Body of pancreas (tissue), 4 donors: ENCODE data around the gene NXPH1.

Experiments used
- POLR2A ChIP-seq, 3 donors: fragments of 450-650 bp; IDR thresholded peaks; one replicate each; pipeline ENCODE4 v1.6.1; 2016; ENCODE audit warnings: antibody characterized with exemption in 3 of 3, mild to moderate bottlenecking in 2 of 3
- TF ChIP-seq, protein P1 (sequence below), 7 experiments: fragments of 450-650 bp in 4 of 7; fragments of 200-600 bp in 3 of 7; sonication (generic) in 3 of 7; IDR thresholded peaks; one replicate each; pipeline ENCODE4 v1.5.1; 2016 to 2019; ENCODE audit warnings: antibody characterized with exemption in 7 of 7

DNA sequence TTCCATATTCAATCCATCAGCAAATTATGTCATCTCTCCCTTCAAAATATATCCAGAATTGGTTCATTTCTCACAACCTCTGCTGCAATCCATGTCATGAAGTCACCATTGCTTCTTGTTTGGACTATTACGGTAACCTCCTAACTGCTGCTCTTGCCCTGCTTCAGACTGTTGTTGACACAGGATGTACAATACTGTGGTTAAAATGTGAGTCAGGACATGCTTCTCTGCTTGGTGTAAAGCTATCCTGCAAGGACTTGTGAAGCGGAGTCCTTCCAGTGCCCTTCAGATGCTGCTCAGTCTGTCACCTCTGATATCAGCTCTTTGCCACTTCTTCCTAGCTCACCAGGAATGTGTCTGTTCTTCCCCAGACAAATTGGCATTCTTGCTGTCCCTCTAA is 10.4 kb upstream of the NXPH1 start:
- no peak for TF ChIP-seq POLR2A (IDR thresholded peaks at IDR 0.05)
- TF ChIP-seq, protein P1, sequence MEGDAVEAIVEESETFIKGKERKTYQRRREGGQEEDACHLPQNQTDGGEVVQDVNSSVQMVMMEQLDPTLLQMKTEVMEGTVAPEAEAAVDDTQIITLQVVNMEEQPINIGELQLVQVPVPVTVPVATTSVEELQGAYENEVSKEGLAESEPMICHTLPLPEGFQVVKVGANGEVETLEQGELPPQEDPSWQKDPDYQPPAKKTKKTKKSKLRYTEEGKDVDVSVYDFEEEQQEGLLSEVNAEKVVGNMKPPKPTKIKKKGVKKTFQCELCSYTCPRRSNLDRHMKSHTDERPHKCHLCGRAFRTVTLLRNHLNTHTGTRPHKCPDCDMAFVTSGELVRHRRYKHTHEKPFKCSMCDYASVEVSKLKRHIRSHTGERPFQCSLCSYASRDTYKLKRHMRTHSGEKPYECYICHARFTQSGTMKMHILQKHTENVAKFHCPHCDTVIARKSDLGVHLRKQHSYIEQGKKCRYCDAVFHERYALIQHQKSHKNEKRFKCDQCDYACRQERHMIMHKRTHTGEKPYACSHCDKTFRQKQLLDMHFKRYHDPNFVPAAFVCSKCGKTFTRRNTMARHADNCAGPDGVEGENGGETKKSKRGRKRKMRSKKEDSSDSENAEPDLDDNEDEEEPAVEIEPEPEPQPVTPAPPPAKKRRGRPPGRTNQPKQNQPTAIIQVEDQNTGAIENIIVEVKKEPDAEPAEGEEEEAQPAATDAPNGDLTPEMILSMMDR (IDR thresholded peaks at IDR 0.05) = no peak
